SK-N-MC (cell line): ENCODE results near the gene RBM24.
A peak's percentile ranks its signal among the peaks of the same experiment; 100 is the strongest.

Source experiments
- DNase-seq: peaks from one replicate; pipeline ENCODE4 v3.0.0-alpha.2; 2011; ENCODE audit warnings: low read depth, low spot score
- H3K27ac ChIP-seq: fragments of 200-600 bp; sonication (generic); 2 replicates; pipeline ENCODE4 v1.5.1; 2016; ENCODE audit warnings: mixed run types
- H3K36me3 ChIP-seq: fragments of 200-600 bp; sonication (generic); 2 replicates; pipeline ENCODE4 v1.6.1; 2017; ENCODE audit warnings: antibody characterized with exemption, low read length, mixed read lengths; ENCODE audit not compliant: insufficient read depth
- H3K4me3 ChIP-seq: fragments of 200-600 bp; sonication (generic); 2 replicates; pipeline ENCODE4 v1.5.1; 2016
- H3K9ac ChIP-seq: fragments of 200-600 bp; sonication (generic); 2 replicates; pipeline ENCODE4 v1.8.0; 2017; ENCODE audit warnings: mixed run types, mixed read lengths; ENCODE audit not compliant: insufficient read length
- H3K9me3 ChIP-seq: fragments of 200-600 bp; sonication (generic); 2 replicates; pipeline ENCODE4 v1.6.1; 2017; ENCODE audit warnings: low read depth, mild to moderate bottlenecking, antibody characterized with exemption, low read length, moderate library complexity, mixed read lengths
- EZH2 ChIP-seq: fragments of 200-600 bp; sonication (generic); IDR thresholded peaks from one replicate; pipeline ENCODE4 v1.6.1; 2017; ENCODE audit warnings: antibody characterized with exemption
- FOXP2 ChIP-seq: optimal IDR thresholded peaks from 2 replicates; pipeline ENCODE3; 2011; ENCODE audit warnings: mild to moderate bottlenecking, moderate library complexity; ENCODE audit not compliant: insufficient read depth; ENCODE audit errors: extremely low read length, control extremely low read depth
- POLR2AphosphoS5 ChIP-seq: IDR thresholded peaks from 2 replicates; pipeline ENCODE4 v1.6.1; 2012; ENCODE audit warnings: mild to moderate bottlenecking, low read depth, low read length, borderline replicate concordance

The RBM24 gene

GRCh38 chr6:17281100-17281496, at the start of gene RBM24:
Gene RBM24 (plus strand): TSS chr6:17281361. CDS start chr6:17281582, 221 bp downstream.
- peak within 1 kb of the TSS; percentile 71 for H3K9ac ChIP-seq
- no peak for TF ChIP-seq FOXP2
- no peak for TF ChIP-seq EZH2
- TF ChIP-seq POLR2AphosphoS5 = no peak
- H3K36me3 ChIP-seq = no peaks in the 10 kb centered on the region
- no peak for DNase-seq
- H3K4me3 ChIP-seq = peak within 1 kb of the TSS; percentile 91
- H3K9me3 ChIP-seq = no peaks in the 10 kb centered on the region
- no peak within 1 kb of the TSS for H3K27ac ChIP-seq

- Histone ChIP-seq H3K27ac (no peak overlapping the region), H3K36me3 (no peaks in the 10 kb centered on the region), H3K4me3 (no peak overlapping the region), H3K9ac (no peak overlapping the region), H3K9me3 (no peaks in the 10 kb centered on the region)
- no peak for DNase-seq
- TF ChIP-seq POLR2AphosphoS5 (no peak), FOXP2 (no peak), EZH2 (no peak)
Observed at GRCh38 chr6:17233531-17233930, 47.6 kb upstream of the RBM24 start.

- Histone ChIP-seq H3K9ac (no peak overlapping the region), H3K36me3 (no peaks in the 10 kb centered on the region), H3K4me3 (no peak overlapping the region), H3K9me3 (0 out of 2 replicates have a peak, but pooled peaks cover 5% of the 10 kb centered on the region), H3K27ac (no peak overlapping the region)
- no peak for TF ChIP-seq FOXP2
- no peak for TF ChIP-seq POLR2AphosphoS5
- TF ChIP-seq EZH2 = no peak
- DNase-seq = no peak
Observed at GRCh38 chr6:17237246-17237645, 43.9 kb upstream of the RBM24 start.

GRCh38 chr6:17239260-17239659, 41.9 kb upstream of the RBM24 start:
- H3K36me3 ChIP-seq = no peaks in the 10 kb centered on the region
- DNase-seq = no peak
- 0 out of 2 replicates have a peak, but pooled peaks cover 5% of the 10 kb centered on the region for H3K9me3 ChIP-seq
- H3K27ac ChIP-seq = no peak overlapping the region
- H3K4me3 ChIP-seq = no peak overlapping the region
- no peak overlapping the region for H3K9ac ChIP-seq
- TF ChIP-seq EZH2 (no peak), FOXP2 (no peak), POLR2AphosphoS5 (no peak)

GRCh38 chr6:17240803-17241500, 40.2 kb upstream of the RBM24 start:
- no peak overlapping the region for H3K9ac ChIP-seq
- 0 out of 2 replicates have a peak, but pooled peaks cover 5% of the 10 kb centered on the region for H3K9me3 ChIP-seq
- H3K36me3 ChIP-seq = no peaks in the 10 kb centered on the region
- no peak overlapping the region for H3K27ac ChIP-seq
- no peak for DNase-seq
- TF ChIP-seq FOXP2 (no peak), EZH2 (no peak), POLR2AphosphoS5 (no peak)
- H3K4me3 ChIP-seq = no peak overlapping the region

- Histone ChIP-seq H3K36me3 (no peaks in the 10 kb centered on the region), H3K9ac (no peak overlapping the region), H3K27ac (no peak overlapping the region), H3K9me3 (0 out of 2 replicates have a peak, but pooled peaks cover 5% of the 10 kb centered on the region), H3K4me3 (no peak overlapping the region)
- no peak for DNase-seq
- no peak for TF ChIP-seq POLR2AphosphoS5
- no peak for TF ChIP-seq EZH2
- no peak for TF ChIP-seq FOXP2
Observed at GRCh38 chr6:17242087-17242486, 39.1 kb upstream of the RBM24 start.

- Histone ChIP-seq H3K9me3 (no peaks in the 10 kb centered on the region), H3K4me3 (no peak overlapping the region), H3K27ac (no peak overlapping the region), H3K9ac (no peak overlapping the region), H3K36me3 (no peaks in the 10 kb centered on the region)
- DNase-seq = no peak
- TF ChIP-seq POLR2AphosphoS5 (no peak), FOXP2 (no peak), EZH2 (no peak)
Observed at GRCh38 chr6:17250237-17250636, 30.9 kb upstream of the RBM24 start.

- TF ChIP-seq EZH2 (no peak), POLR2AphosphoS5 (no peak), FOXP2 (no peak)
- Histone ChIP-seq H3K36me3 (no peaks in the 10 kb centered on the region), H3K9me3 (no peaks in the 10 kb centered on the region)
Observed at GRCh38 chr6:17251953-17252352, 29.2 kb upstream of the RBM24 start.

More at GRCh38 chr6:17251953-17252352, 29.2 kb upstream of the RBM24 start:
- no peak for DNase-seq
- no peak overlapping the region for H3K27ac ChIP-seq
- H3K4me3 ChIP-seq = no peak overlapping the region
- no peak overlapping the region for H3K9ac ChIP-seq
